ENCODE results near the gene RXFP4. TPM values are rescaled to one million over a fixed set of nuclear protein-coding genes. Genes with fewer than 3 reads are reported as not detected.

The RXFP4 gene
- total and polyA plus RNA-seq, 2 of the 13 experiments (the other 11 are each of a cell fraction or from before 2014, with no cell fraction given), result 0.38 to 1.4 TPM

GRCh38 chr1:155978325-155978972, 37.0 kb downstream of the RXFP4 start, which contains the start of gene ARHGEF2 (continued):
- TF ChIP-seq PATZ1 (CRISPR knock-in tag; IDR thresholded peaks at IDR 0.05), result peak; percentile 74
- TF ChIP-seq ZNF740 (CRISPR knock-in tag; IDR thresholded peaks at IDR 0.05), result no peak
- no peak for TF ChIP-seq HNRNPH1 (optimal IDR thresholded peaks at IDR 0.05; ENCODE audit: low read depth, low read length)
- peak; percentile 56; the same call in 1 of the 2 replicates for TF ChIP-seq TAF1 (CRISPR knock-in tag; IDR thresholded peaks at IDR 0.05)
- peak; percentile 18 to 34; a peak in 1 of 4 replicates for TF ChIP-seq HMGXB4 (CRISPR knock-in tag; IDR thresholded peaks at IDR 0.05; ENCODE audit: borderline replicate concordance in 1 of 2, low read depth in 1 of 2)
- no peak for TF ChIP-seq ZNF530 (CRISPR knock-in tag; IDR thresholded peaks at IDR 0.05; ENCODE audit: low read depth)
- TF ChIP-seq BCL3 (CRISPR knock-in tag; IDR thresholded peaks at IDR 0.05), result 0 out of 2 replicates have a peak, but pooled peaks have one; percentile 12
- no peak for TF ChIP-seq PITX1 (CRISPR knock-in tag; IDR thresholded peaks at IDR 0.05)
- no peak for TF ChIP-seq ZNF562 (CRISPR knock-in tag; IDR thresholded peaks at IDR 0.05; ENCODE audit: borderline replicate concordance)
- no peak for TF ChIP-seq SRSF1 (optimal IDR thresholded peaks at IDR 0.05; ENCODE audit: low read depth, low read length)
- no peak for TF ChIP-seq BATF2 (CRISPR knock-in tag; IDR thresholded peaks at IDR 0.05)
- no peak for TF ChIP-seq ZNF816 (CRISPR knock-in tag; IDR thresholded peaks at IDR 0.05; ENCODE audit: borderline replicate concordance)
- no peak for TF ChIP-seq HNRNPUL1 (IDR thresholded peaks at IDR 0.05; ENCODE audit: low read depth, low read length)
- 0 out of 2 replicates have a peak, but pooled peaks have one; percentile 63 for TF ChIP-seq ZSCAN31 (CRISPR knock-in tag; IDR thresholded peaks at IDR 0.05; ENCODE audit: low read depth)
- peak; percentile 11; the same call in 1 of the 2 replicates for TF ChIP-seq ZNF276 (CRISPR knock-in tag; IDR thresholded peaks at IDR 0.05; ENCODE audit: low read depth)
- TF ChIP-seq ZNF549 (CRISPR knock-in tag; IDR thresholded peaks at IDR 0.05), result no peak
- no peak for TF ChIP-seq ZNF550 (CRISPR knock-in tag; IDR thresholded peaks at IDR 0.05; ENCODE audit: borderline replicate concordance)
- TF ChIP-seq SALL2 (CRISPR knock-in tag; IDR thresholded peaks at IDR 0.05), result no peak
- 0 out of 2 replicates have a peak, but pooled peaks have one; percentile 43 for TF ChIP-seq ELF4 (CRISPR knock-in tag; IDR thresholded peaks at IDR 0.05; ENCODE audit: borderline replicate concordance)
- TF ChIP-seq YEATS4 (CRISPR knock-in tag; IDR thresholded peaks at IDR 0.05; ENCODE audit: borderline replicate concordance), result peak; percentile 32; the same call in 1 of the 2 replicates

Measured in HepG2 (cell line).